ENCODE measurements around the gene RNF40. TPM values are rescaled to one million over a fixed set of nuclear protein-coding genes. Genes with fewer than 3 reads are reported as not detected.

Gene RNF40
- total RNA-seq, 2 donors from 2014 or later: 44.9 to 79.8 TPM

GRCh38 chr16:30736995-30737793, 24.9 kb upstream of the RNF40 start:
- ATAC-seq: no peak
- Histone ChIP-seq H3K4me3 (no peak overlapping the region), H3K27ac (no peak overlapping the region), H3K27me3 (no peaks in the 10 kb centered on the region), H3K4me1 (peaks cover 30% of the 10 kb centered on the region), H3K9me3 (no peaks in the 10 kb centered on the region), H3K36me3 (replicated peaks in 1 of 2; ENCODE audit: insufficient read depth in 1 of 2, low read depth in 2 of 2) (peaks cover 35 to 48% of the 10 kb centered on the region in 2 donors)
- 93 to 96% methylated on average over 11 to 13 of the region's 17 CpGs for WGBS, 2 donors
- intact Hi-C loops (cut with DNase I): no loop called here
- TF ChIP-seq POLR2A (IDR thresholded peaks at IDR 0.05) (no peak), CTCF (IDR thresholded peaks at IDR 0.05) (no peak)
- no peak for DNase-seq

GRCh38 chr16:30737794-30738648, 24.1 kb upstream of the RNF40 start:
- Histone ChIP-seq H3K4me3 (no peak overlapping the region), H3K4me1 (peaks cover 32% of the 10 kb centered on the region), H3K27me3 (no peaks in the 10 kb centered on the region), H3K9me3 (no peaks in the 10 kb centered on the region), H3K36me3 (replicated peaks in 1 of 2; ENCODE audit: insufficient read depth in 1 of 2, low read depth in 2 of 2) (peaks cover 35 to 44% of the 10 kb centered on the region in 2 donors), H3K27ac (no peak overlapping the region)
- DNase-seq (no peak), ATAC-seq (no peak)
- TF ChIP-seq POLR2A (IDR thresholded peaks at IDR 0.05) (no peak), CTCF (IDR thresholded peaks at IDR 0.05) (no peak)
- intact Hi-C loops (cut with DNase I): no loop called here
- 88 to 92% methylated on average over 18 to 21 of the region's 25 CpGs for WGBS, 2 donors

GRCh38 chr16:30738984-30739951, 22.9 kb upstream of the RNF40 start:
- intact Hi-C loops (cut with DNase I): no loop called here
- Histone ChIP-seq H3K27ac (peak overlapping the region; percentile 6 to 90 (median 82)), H3K36me3 (replicated peaks in 1 of 2; ENCODE audit: insufficient read depth in 1 of 2, low read depth in 2 of 2) (peaks cover 27 to 35% of the 10 kb centered on the region in 2 donors), H3K4me3 (no peak overlapping the region), H3K4me1 (peaks cover 32% of the 10 kb centered on the region), H3K27me3 (no peaks in the 10 kb centered on the region), H3K9me3 (no peaks in the 10 kb centered on the region)
- ATAC-seq: no peak
- no peak for DNase-seq
- 88 to 90% methylated on average over 19 to 37 of the region's 37 CpGs for WGBS, 2 donors
- TF ChIP-seq CTCF (IDR thresholded peaks at IDR 0.05) (no peak), POLR2A (IDR thresholded peaks at IDR 0.05) (no peak)

- H3K36me3 ChIP-seq (replicated peaks in 1 of 2; ENCODE audit: insufficient read depth in 1 of 2, low read depth in 2 of 2): peaks cover 27 to 30% of the 10 kb centered on the region in 2 donors
- H3K27me3 ChIP-seq: no peaks in the 10 kb centered on the region
- ATAC-seq (peak; percentile 90), DNase-seq (peak; percentile 89 to 96 (median 93))
- 12 to 14% methylated on average over 8 of the region's 8 CpGs for WGBS, 2 donors
- H3K4me3 ChIP-seq: no peak overlapping the region
- TF ChIP-seq CTCF (IDR thresholded peaks at IDR 0.05) (no peak), POLR2A (IDR thresholded peaks at IDR 0.05) (peak in 2 of 3 donors; percentile 66 to 74)
- intact Hi-C loops (cut with DNase I): no loop called here
- H3K9me3 ChIP-seq: no peaks in the 10 kb centered on the region
- peak overlapping the region; percentile 76 to 90 (median 88) for H3K27ac ChIP-seq
- peaks cover 32% of the 10 kb centered on the region for H3K4me1 ChIP-seq
Observed at GRCh38 chr16:30740364-30741251, 21.5 kb upstream of the RNF40 start.
